ENCODE results near the gene NCK2. TPM values are rescaled to one million over a fixed set of nuclear protein-coding genes. Genes with fewer than 3 reads are reported as not detected.

Gene NCK2
- total and polyA plus RNA-seq, 2 of the 13 experiments (the other 11 are each of a cell fraction or from before 2014, with no cell fraction given) = 14.8 to 23.5 TPM

DNA sequence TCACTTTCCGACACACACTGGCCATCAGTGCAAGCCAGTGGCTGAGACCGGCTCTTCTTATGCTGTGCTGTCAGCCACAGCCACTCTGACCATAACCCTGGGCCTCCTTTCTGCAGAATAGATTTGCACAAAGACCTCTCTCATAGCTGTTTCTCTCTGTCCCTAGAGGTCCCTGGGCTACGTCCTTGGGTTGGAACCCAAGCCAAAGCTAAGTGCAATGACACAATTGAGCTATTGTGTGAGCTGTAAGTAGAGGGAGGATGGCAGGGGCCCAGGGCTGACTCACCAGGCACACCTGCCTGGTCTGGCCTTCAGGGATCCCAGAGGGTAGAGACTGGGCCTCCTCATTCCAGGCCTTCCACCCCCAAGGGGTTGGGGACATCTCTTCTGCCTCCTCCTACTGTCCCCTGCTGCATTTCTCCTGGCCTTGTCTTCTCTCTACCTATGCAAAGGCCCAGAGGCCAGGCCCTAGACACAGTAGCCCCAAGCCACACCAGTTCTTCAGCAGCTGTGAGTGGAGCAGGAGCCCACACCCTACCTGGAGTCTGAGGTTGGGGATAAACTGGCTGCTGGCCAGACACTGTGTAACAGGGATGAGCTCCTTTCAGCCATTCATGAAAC is 174.6 kb downstream of the NCK2 start (continued):
- TF ChIP-seq, protein P1, sequence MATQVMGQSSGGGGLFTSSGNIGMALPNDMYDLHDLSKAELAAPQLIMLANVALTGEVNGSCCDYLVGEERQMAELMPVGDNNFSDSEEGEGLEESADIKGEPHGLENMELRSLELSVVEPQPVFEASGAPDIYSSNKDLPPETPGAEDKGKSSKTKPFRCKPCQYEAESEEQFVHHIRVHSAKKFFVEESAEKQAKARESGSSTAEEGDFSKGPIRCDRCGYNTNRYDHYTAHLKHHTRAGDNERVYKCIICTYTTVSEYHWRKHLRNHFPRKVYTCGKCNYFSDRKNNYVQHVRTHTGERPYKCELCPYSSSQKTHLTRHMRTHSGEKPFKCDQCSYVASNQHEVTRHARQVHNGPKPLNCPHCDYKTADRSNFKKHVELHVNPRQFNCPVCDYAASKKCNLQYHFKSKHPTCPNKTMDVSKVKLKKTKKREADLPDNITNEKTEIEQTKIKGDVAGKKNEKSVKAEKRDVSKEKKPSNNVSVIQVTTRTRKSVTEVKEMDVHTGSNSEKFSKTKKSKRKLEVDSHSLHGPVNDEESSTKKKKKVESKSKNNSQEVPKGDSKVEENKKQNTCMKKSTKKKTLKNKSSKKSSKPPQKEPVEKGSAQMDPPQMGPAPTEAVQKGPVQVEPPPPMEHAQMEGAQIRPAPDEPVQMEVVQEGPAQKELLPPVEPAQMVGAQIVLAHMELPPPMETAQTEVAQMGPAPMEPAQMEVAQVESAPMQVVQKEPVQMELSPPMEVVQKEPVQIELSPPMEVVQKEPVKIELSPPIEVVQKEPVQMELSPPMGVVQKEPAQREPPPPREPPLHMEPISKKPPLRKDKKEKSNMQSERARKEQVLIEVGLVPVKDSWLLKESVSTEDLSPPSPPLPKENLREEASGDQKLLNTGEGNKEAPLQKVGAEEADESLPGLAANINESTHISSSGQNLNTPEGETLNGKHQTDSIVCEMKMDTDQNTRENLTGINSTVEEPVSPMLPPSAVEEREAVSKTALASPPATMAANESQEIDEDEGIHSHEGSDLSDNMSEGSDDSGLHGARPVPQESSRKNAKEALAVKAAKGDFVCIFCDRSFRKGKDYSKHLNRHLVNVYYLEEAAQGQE (IDR thresholded peaks at IDR 0.05; ENCODE audit: borderline replicate concordance in 1 of 2, low read depth in 1 of 2, low read length in 2 of 2) = peak in 1 of 2 experiments; percentile 30; a peak in 1 of 4 replicates
- TF ChIP-seq SIX1 (CRISPR knock-in tag; IDR thresholded peaks at IDR 0.05; ENCODE audit: borderline replicate concordance) (peak; percentile 68; the same call in 1 of the 2 replicates), TRIM24 (CRISPR knock-in tag; IDR thresholded peaks at IDR 0.05) (no peak), HNRNPUL1 (IDR thresholded peaks at IDR 0.05; ENCODE audit: low read depth, low read length) (no peak), BCL6 (CRISPR knock-in tag; IDR thresholded peaks at IDR 0.05) (peak; percentile 95), ZNF367 (CRISPR knock-in tag; IDR thresholded peaks at IDR 0.05; ENCODE audit: borderline replicate concordance) (no peak), FOXK1 (CRISPR knock-in tag; IDR thresholded peaks at IDR 0.05; ENCODE audit: borderline replicate concordance, low read depth) (no peak), HES4 (CRISPR knock-in tag; IDR thresholded peaks at IDR 0.05; ENCODE audit: borderline replicate concordance) (no peak), TMF1 (CRISPR knock-in tag; IDR thresholded peaks at IDR 0.05; ENCODE audit: low read depth) (no peak)
- TF ChIP-seq, protein P2, sequence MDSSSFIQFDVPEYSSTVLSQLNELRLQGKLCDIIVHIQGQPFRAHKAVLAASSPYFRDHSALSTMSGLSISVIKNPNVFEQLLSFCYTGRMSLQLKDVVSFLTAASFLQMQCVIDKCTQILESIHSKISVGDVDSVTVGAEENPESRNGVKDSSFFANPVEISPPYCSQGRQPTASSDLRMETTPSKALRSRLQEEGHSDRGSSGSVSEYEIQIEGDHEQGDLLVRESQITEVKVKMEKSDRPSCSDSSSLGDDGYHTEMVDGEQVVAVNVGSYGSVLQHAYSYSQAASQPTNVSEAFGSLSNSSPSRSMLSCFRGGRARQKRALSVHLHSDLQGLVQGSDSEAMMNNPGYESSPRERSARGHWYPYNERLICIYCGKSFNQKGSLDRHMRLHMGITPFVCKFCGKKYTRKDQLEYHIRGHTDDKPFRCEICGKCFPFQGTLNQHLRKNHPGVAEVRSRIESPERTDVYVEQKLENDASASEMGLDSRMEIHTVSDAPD (CRISPR knock-in tag; IDR thresholded peaks at IDR 0.05) = peak; percentile 98
- TF ChIP-seq, protein P3, sequence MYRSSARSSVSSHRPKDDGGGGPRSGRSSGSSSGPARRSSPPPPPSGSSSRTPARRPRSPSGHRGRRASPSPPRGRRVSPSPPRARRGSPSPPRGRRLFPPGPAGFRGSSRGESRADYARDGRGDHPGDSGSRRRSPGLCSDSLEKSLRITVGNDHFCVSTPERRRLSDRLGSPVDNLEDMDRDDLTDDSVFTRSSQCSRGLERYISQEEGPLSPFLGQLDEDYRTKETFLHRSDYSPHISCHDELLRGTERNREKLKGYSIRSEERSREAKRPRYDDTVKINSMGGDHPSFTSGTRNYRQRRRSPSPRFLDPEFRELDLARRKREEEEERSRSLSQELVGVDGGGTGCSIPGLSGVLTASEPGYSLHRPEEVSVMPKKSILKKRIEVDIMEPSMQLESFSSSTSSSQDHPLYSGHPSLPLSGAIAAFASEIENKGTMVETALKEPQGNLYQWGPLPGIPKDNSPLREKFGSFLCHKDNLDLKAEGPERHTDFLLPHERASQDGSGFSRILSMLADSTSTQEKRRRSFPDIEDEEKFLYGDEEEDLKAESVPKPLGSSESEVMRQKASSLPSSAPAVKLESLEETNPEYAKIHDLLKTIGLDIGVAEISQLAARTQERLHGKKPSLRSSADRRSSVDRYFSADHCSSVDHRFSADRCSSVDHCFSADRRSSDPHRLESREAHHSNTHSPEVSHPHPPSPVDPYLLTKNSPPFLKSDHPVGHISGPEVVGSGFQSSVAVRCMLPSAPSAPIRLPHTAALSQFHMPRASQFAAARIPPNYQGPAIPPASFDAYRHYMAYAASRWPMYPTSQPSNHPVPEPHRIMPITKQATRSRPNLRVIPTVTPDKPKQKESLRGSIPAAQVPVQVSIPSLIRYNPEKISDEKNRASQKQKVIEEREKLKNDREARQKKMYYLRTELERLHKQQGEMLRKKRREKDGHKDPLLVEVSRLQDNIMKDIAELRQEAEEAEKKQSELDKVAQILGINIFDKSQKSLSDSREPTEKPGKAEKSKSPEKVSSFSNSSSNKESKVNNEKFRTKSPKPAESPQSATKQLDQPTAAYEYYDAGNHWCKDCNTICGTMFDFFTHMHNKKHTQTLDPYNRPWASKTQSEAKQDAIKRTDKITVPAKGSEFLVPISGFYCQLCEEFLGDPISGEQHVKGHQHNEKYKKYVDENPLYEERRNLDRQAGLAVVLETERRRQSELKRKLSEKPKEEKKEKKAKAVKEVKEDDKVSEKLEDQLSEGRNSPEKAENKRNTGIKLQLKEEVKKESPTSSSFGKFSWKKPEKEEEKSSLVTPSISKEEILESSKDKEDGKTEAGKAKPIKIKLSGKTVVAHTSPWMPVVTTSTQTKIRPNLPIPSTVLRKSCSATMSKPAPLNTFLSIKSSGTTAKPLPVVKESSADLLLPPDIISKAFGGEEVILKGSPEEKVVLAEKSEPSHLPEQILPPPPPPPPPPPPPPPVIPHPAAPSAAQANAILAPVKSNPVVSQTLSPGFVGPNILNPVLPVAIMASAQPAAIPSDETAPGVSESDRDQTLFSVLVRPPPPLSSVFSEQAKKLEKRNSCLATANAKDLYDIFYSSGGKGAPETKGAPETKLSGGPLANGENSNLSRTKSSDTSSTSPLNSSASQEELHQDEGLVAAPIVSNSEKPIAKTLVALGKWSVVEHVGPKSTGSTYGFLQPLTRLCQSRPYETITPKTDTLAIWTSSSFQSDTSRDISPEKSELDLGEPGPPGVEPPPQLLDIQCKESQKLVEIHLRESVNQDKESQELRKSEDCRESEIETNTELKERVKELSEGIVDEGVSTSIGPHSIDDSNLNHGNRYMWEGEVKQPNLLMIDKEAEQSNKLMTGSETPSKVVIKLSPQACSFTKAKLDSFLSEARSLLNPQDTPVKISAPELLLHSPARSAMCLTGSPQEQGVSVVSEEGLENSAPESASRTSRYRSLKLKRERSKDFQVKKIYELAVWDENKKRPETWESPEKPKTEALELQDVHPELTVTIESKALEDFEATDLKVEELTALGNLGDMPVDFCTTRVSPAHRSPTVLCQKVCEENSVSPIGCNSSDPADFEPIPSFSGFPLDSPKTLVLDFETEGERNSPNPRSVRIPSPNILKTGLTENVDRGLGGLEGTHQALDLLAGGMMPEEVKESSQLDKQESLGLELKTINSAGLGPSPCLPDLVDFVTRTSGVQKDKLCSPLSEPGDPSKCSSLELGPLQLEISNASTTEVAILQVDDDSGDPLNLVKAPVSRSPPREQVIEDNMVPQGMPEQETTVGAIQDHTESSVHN (CRISPR knock-in tag; IDR thresholded peaks at IDR 0.05) = peak; percentile 90; the same call in 1 of the 2 replicates
- TF ChIP-seq, protein P4, sequence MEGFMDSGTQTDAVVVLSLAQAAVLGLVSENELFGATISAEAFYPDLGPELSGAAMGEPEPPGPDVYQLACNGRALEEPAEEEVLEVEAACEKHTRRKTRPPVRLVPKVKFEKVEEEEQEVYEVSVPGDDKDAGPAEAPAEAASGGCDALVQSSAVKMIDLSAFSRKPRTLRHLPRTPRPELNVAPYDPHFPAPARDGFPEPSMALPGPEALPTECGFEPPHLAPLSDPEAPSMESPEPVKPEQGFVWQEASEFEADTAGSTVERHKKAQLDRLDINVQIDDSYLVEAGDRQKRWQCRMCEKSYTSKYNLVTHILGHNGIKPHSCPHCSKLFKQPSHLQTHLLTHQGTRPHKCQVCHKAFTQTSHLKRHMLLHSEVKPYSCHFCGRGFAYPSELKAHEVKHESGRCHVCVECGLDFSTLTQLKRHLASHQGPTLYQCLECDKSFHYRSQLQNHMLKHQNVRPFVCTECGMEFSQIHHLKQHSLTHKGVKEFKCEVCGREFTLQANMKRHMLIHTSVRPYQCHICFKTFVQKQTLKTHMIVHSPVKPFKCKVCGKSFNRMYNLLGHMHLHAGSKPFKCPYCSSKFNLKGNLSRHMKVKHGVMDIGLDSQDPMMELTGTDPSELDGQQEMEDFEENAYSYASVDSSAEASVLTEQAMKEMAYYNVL (CRISPR knock-in tag; IDR thresholded peaks at IDR 0.05; ENCODE audit: borderline replicate concordance) = peak; percentile 83; the same call in 1 of the 2 replicates

All from HepG2 (cell line).